ENCODE results near the gene NUAK1.

NUAK1 gene

GRCh38 chr12:106138633-106139421, at the start of gene NUAK1:
NUAK1 (minus strand) TSS chr12:106138954; CDS start chr12:106138653, 301 bp downstream.
- DNase-seq (ENCODE audit: low spot score) = no peak

- DNase-seq (ENCODE audit: low spot score) = no peak
Observed at GRCh38 chr12:106188256-106188655, 49.5 kb upstream of the NUAK1 start.

- DNase-seq (ENCODE audit: low spot score) = no peak
Observed at GRCh38 chr12:106187842-106188241, 49.1 kb upstream of the NUAK1 start.

GRCh38 chr12:106187155-106187789, 48.5 kb upstream of the NUAK1 start:
- peak; percentile 18 for DNase-seq (ENCODE audit: low spot score)

GRCh38 chr12:106183735-106184134, 45.0 kb upstream of the NUAK1 start:
- no peak for DNase-seq (ENCODE audit: low spot score)

- no peak for DNase-seq (ENCODE audit: low spot score)
Observed at GRCh38 chr12:106181401-106182114, 42.8 kb upstream of the NUAK1 start.

DNA sequence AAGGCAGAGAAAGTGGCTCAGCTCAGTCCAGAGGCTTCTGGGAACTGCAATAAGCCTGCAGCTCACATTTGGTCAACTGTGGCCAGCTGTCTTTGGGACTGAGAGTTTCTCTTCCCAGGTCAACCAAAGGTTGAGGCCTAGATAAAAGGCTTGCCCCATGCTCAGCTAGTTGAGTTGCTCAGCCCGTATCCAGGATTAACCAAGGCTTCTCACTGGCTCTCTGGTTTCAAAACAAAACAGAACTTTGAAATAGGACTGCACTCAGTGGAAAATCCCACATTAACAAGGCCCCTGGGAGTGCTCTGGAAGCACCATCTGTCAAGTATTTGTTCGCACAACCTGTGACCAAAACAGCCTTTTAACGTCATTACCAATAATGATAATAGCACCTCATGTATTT, 40.3 kb upstream of the NUAK1 start:
- no peak for DNase-seq (ENCODE audit: low spot score)

DNA sequence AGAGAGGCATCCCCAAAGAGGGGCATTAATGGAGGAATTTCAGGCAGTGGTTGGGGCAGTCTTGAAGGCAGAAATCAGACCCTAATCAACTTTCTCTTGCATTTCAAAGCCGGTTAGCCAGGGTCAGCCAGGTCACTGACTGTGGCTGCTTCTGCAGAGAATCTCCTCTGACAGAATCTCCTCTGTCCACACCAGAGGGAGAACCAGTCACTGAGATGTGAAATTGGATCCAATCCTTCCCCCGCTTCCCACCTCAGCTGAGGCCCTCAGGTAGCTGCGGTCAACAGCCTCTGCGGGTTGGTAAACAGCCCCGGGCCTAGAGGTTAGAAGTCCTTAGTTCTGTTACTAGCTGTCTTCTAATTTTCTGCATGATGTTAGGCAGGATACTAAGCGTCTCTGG, 39.8 kb upstream of the NUAK1 start:
- DNase-seq (ENCODE audit: low spot score) = no peak

DNA sequence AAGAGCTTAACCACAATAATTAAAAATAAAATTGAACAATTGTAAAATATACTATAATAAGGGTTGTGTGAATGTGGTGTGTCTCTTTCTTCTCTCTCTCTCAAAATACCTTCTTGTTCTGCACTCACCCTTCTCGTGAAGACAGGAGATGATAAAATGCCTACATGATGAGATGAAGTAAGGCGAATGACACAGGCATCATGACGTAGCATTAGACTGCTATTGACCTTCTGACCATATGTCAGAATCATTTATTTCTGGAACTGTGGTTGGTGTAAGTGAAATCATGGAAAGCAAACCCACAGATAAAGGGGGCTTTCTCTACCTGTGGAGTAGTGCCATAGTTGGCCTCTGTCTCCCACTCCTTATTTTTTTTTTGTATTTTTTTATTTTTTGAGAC, 37.8 kb upstream of the NUAK1 start:
- DNase-seq (ENCODE audit: low spot score) = no peak

- no peak for DNase-seq (ENCODE audit: low spot score)
Observed at GRCh38 chr12:106174876-106175275, 36.1 kb upstream of the NUAK1 start.

DNA sequence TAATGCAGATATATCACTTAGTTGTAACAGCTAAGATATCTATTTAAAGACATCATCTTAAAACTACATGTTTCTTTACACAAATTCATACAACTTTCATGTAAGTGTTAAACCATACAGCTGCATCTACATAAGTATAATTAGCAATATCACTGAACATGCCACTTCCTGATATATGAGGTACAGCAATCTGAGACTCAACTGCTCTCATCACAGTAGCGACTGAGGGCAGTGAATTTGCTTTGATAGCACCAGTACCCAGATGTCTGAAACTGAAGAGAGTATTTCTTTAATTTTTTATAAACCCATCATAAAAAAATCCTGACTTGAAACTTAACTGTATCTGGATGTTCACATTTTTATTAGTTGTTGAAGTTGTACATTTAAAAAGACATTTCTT, 34.7 kb upstream of the NUAK1 start:
- DNase-seq (ENCODE audit: low spot score) = no peak

- no peak for DNase-seq (ENCODE audit: low spot score)
Observed at GRCh38 chr12:106171117-106171750, 32.5 kb upstream of the NUAK1 start.

DNA sequence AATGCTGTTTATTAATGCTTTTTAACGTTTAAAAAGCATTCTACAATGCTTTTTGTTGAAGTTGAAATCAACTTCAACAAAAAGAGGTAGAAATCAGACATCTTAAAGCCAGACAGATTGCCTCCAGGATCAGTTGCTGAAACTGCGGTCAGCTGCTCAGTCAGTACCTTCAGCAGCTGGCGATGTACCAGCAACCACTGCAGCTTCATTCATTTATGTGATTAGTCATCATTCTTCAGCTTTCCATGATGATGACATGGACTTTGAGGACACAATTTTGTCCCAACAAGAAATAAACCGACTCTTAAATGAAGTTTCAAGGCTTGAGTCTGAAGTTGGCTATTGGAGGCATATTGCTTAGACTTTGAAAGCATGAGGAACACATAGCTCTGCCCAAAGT, 31.5 kb upstream of the NUAK1 start:
- DNase-seq (ENCODE audit: low spot score) = peak; percentile 28

GRCh38 chr12:106163712-106164111, 25.0 kb upstream of the NUAK1 start:
- DNase-seq (ENCODE audit: low spot score) = no peak

- DNase-seq (ENCODE audit: low spot score) = no peak
Observed at GRCh38 chr12:106161491-106161890, 22.7 kb upstream of the NUAK1 start.

DNA sequence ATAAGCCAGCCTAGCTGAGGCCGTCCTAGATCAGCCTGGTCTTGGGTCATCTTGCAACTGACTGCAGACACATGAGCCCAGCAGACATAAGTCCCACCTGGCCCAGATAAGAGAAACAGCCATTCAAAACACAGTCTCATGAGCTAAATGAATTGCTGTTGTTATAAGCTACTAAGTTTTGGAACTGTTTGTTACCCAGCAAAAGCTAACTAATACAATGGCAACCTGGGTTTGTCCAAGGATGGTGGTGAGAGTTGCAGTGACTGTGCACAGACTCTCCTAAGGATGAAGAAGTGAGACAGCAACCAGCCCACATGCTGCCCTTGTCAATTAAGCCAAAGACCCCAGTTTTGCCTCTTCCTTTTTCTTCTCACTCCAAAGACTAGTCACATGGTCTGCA, 22.2 kb upstream of the NUAK1 start:
- DNase-seq (ENCODE audit: low spot score) = no peak

- no peak for DNase-seq (ENCODE audit: low spot score)
Observed at GRCh38 chr12:106157802-106158201, 19.0 kb upstream of the NUAK1 start.

- DNase-seq (ENCODE audit: low spot score) = no peak
Observed at GRCh38 chr12:106154751-106155273, 16.1 kb upstream of the NUAK1 start.

GRCh38 chr12:106152334-106152733, 13.6 kb upstream of the NUAK1 start:
- no peak for DNase-seq (ENCODE audit: low spot score)

- peak; percentile 18 for DNase-seq (ENCODE audit: low spot score)
Observed at GRCh38 chr12:106150555-106150954, 11.8 kb upstream of the NUAK1 start.

- DNase-seq (ENCODE audit: low spot score) = peak; percentile 40
Observed at GRCh38 chr12:106149096-106149784, 10.5 kb upstream of the NUAK1 start.

DNA sequence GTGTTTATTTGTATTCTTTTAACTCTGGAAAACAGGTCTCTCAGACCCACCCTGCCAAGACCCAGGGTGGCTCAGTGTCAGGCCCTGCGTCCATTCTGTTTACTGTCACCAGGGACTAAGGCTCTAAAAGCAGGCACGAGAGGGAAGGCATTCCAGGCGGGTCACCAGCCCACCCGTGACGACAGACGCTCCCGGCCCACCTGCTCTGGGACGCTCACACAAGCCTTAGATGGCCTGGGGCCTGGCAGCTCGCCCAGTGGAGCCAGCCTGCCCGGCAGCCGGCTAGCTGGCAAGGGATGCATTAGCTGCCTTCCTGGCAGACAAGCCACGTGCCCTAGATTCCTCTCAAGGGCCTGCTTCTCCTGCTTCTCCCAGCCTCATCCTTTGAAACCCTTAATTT, 9.2 kb upstream of the NUAK1 start:
- DNase-seq (ENCODE audit: low spot score) = no peak

Data from COLO829 (cell line).